Glutamatergic neuron (in vitro differentiated cells): ENCODE data around the gene LACTB. TPM values are rescaled to one million over a fixed set of nuclear protein-coding genes. Genes with fewer than 3 reads are reported as not detected.

Source experiments
- DNase-seq: peaks from one replicate; pipeline ENCODE4 v3.0.0; 2022
- H3K27ac Mint-ChIP-seq: one replicate; pipeline ENCODE4 v1.8.0; 2020; ENCODE audit warnings: mild to moderate bottlenecking, mixed read lengths, inconsistent platforms; ENCODE audit not compliant: unreplicated experiment
- H3K27me3 Mint-ChIP-seq: one replicate; pipeline ENCODE4 v1.8.0; 2020; ENCODE audit warnings: mild to moderate bottlenecking, moderate library complexity, mixed read lengths, inconsistent platforms; ENCODE audit not compliant: unreplicated experiment
- H3K36me3 Mint-ChIP-seq: one replicate; pipeline ENCODE4 v1.8.0; 2020; ENCODE audit warnings: mild to moderate bottlenecking, mixed read lengths, inconsistent platforms; ENCODE audit not compliant: unreplicated experiment
- H3K4me1 Mint-ChIP-seq: one replicate; pipeline ENCODE4 v1.8.0; 2020; ENCODE audit warnings: mild to moderate bottlenecking, low read depth, mixed read lengths, inconsistent platforms; ENCODE audit not compliant: unreplicated experiment
- H3K4me3 Mint-ChIP-seq: one replicate; pipeline ENCODE4 v1.8.0; 2020; ENCODE audit warnings: mild to moderate bottlenecking, mixed read lengths, inconsistent platforms; ENCODE audit not compliant: unreplicated experiment
- H3K9me3 Mint-ChIP-seq: one replicate; pipeline ENCODE4 v1.8.0; 2020; ENCODE audit warnings: mild to moderate bottlenecking, moderate library complexity, mixed read lengths, inconsistent platforms; ENCODE audit not compliant: unreplicated experiment
- CTCF ChIP-seq: fragments of 200-600 bp; sonication (generic); IDR thresholded peaks from one replicate; pipeline ENCODE4 v1.5.0; 2021; ENCODE audit not compliant: partially characterized antibody, unreplicated experiment
- total RNA-seq: library from RNA; stranded (reverse); fragmentation: NEBNext Ultra II Directional; extraction: Animal tissue kit (Norgen Biotek cat#: 25700); gene quantifications from one replicate; pipeline ENCODE4 v1.2.1, GENCODE V29; 2021; ENCODE audit not compliant: unreplicated experiment

LACTB gene
- total RNA-seq, 1 donor from 2014 or later: 20.1 TPM

- H3K27ac Mint-ChIP-seq: no peak overlapping the region
- peaks cover 23% of the 10 kb centered on the region for H3K4me1 Mint-ChIP-seq
- no peaks in the 10 kb centered on the region for H3K27me3 Mint-ChIP-seq
- TF ChIP-seq CTCF: no peak
- H3K36me3 Mint-ChIP-seq: no peaks in the 10 kb centered on the region
- peaks cover 4% of the 10 kb centered on the region for H3K9me3 Mint-ChIP-seq
- H3K4me3 Mint-ChIP-seq: no peak overlapping the region
- DNase-seq: no peak
Measured at GRCh38 chr15:63075015-63075983, 46.4 kb upstream of the LACTB start.

GRCh38 chr15:63075984-63076713 lies 45.5 kb upstream of the LACTB start:
- no peak for DNase-seq
- H3K27me3 Mint-ChIP-seq: no peaks in the 10 kb centered on the region
- peaks cover 27% of the 10 kb centered on the region for H3K4me1 Mint-ChIP-seq
- peaks cover 4% of the 10 kb centered on the region for H3K9me3 Mint-ChIP-seq
- no peak for TF ChIP-seq CTCF
- no peaks in the 10 kb centered on the region for H3K36me3 Mint-ChIP-seq
- H3K27ac Mint-ChIP-seq: no peak overlapping the region
- H3K4me3 Mint-ChIP-seq: no peak overlapping the region

GRCh38 chr15:63076714-63077046 lies 45.0 kb upstream of the LACTB start:
- no peaks in the 10 kb centered on the region for H3K27me3 Mint-ChIP-seq
- peaks cover 5% of the 10 kb centered on the region for H3K9me3 Mint-ChIP-seq
- TF ChIP-seq CTCF: no peak
- no peaks in the 10 kb centered on the region for H3K36me3 Mint-ChIP-seq
- no peak overlapping the region for H3K27ac Mint-ChIP-seq
- H3K4me3 Mint-ChIP-seq: no peak overlapping the region
- H3K4me1 Mint-ChIP-seq: peaks cover 27% of the 10 kb centered on the region
- DNase-seq: no peak

GRCh38 chr15:63077952-63078351 lies 43.7 kb upstream of the LACTB start:
- DNase-seq: no peak
- Mint-ChIP-seq H3K4me3 (peak overlapping the region; percentile 14), H3K9me3 (peaks cover 4% of the 10 kb centered on the region), H3K27ac (no peak overlapping the region), H3K36me3 (no peaks in the 10 kb centered on the region), H3K4me1 (peaks cover 30% of the 10 kb centered on the region), H3K27me3 (no peaks in the 10 kb centered on the region)
- no peak for TF ChIP-seq CTCF
